Dermis microvascular lymphatic vessel endothelial cell (primary cell): Measurements from ENCODE around the gene UTP14C. TPM values are rescaled to one million over a fixed set of nuclear protein-coding genes. Genes with fewer than 3 reads are reported as not detected.

ENCODE experiments used
- DNase-seq, 2 donors: peaks; one replicate each; pipeline versions ENCODE4 v3.0.0 to v3.0.0-alpha.2; 2010; ENCODE audit warnings: low read depth in 2 of 2
- total RNA-seq: library from RNA; depleted of rRNA; stranded (reverse); fragments of >200 nt; gene quantifications from 2 replicates; pipeline ENCODE4 v1.2.1, GENCODE V29; 2014

The UTP14C gene
- total RNA-seq, 1 donor from 2014 or later, result 7.6 TPM

- DNase-seq, result no peak
These were observed 23.0 kb downstream of the UTP14C start for GRCh38 chr13:52047463-52047862.

GRCh38 chr13:52048516-52048915, 24.0 kb downstream of the UTP14C start:
- DNase-seq, result peak in 1 of 2 donors; percentile 40

- DNase-seq, result no peak
These were observed 26.9 kb downstream of the UTP14C start for GRCh38 chr13:52051400-52051799.

GRCh38 chr13:52053460-52053859, 29.0 kb downstream of the UTP14C start:
- no peak for DNase-seq

- peak in 1 of 2 donors; percentile 1 for DNase-seq
These were observed 36.6 kb downstream of the UTP14C start for GRCh38 chr13:52061064-52061463.

- peak; percentile 21 to 62 for DNase-seq
These were observed 37.1 kb downstream of the UTP14C start for GRCh38 chr13:52061587-52061986.

- peak in 1 of 2 donors; percentile 12 for DNase-seq
These were observed 42.7 kb downstream of the UTP14C start for GRCh38 chr13:52067237-52067636.

GRCh38 chr13:52070929-52071523, 46.5 kb downstream of the UTP14C start:
- DNase-seq, result peak in 1 of 2 donors; percentile 18

Other genes with a start within 250 kb of the UTP14C start
- 5.4 and 10.5 TPM in 2 replicates for gene DHRS12, start 220.5 kb upstream of the UTP14C start, total RNA-seq
- not detected in 2 replicates for gene TMEM272, start 179.5 kb upstream of the UTP14C start, total RNA-seq
- gene CCDC70, start 162.7 kb upstream of the UTP14C start, total RNA-seq, result not detected in 2 replicates
- gene ATP7B, start 13.2 kb upstream of the UTP14C start, total RNA-seq, result 5.1 and 6.1 TPM in 2 replicates
- 11.8 and 14.2 TPM in 2 replicates for gene ALG11, start 12.3 kb upstream of the UTP14C start, total RNA-seq
- under 0.01 and 0.13 TPM in 2 replicates for gene NEK5, start 104.4 kb downstream of the UTP14C start, total RNA-seq
- gene NEK3, start 134.9 kb downstream of the UTP14C start, total RNA-seq, result 9.2 and 12.2 TPM in 2 replicates